SJSA1 (cell line): Measurements from ENCODE around the gene MIER1. TPM values are rescaled to one million over a fixed set of nuclear protein-coding genes. Genes with fewer than 3 reads are reported as not detected.

Source experiments
- DNase-seq, 2 experiments: peaks; one replicate each; pipeline ENCODE4 v3.0.0-alpha.2; 2015 to 2020; ENCODE audit warnings: low spot score in 2 of 2, low read depth in 1 of 2
- H3K27ac ChIP-seq: fragments of 250-450 bp; sonication (Bioruptor Pico); 2 replicates; pipeline ENCODE4 v1.5.1; 2020; ENCODE audit warnings: mild to moderate bottlenecking, moderate library complexity
- H3K27me3 ChIP-seq: fragments of 250-450 bp; sonication (Bioruptor Pico); replicated peaks from 2 replicates; pipeline ENCODE4 v1.5.1; 2020; ENCODE audit warnings: mild to moderate bottlenecking, moderate library complexity
- H3K36me3 ChIP-seq: fragments of 250-450 bp; sonication (Bioruptor Pico); 2 replicates; pipeline ENCODE4 v1.5.1; 2020; ENCODE audit warnings: mild to moderate bottlenecking
- H3K4me1 ChIP-seq: fragments of 250-450 bp; sonication (Bioruptor Pico); replicated peaks from 2 replicates; pipeline ENCODE4 v1.6.1; 2021; ENCODE audit warnings: mild to moderate bottlenecking
- H3K4me3 ChIP-seq: fragments of 250-450 bp; sonication (Bioruptor Pico); 2 replicates; pipeline ENCODE4 v1.5.1; 2020; ENCODE audit warnings: mild to moderate bottlenecking
- H3K9me3 ChIP-seq: fragments of 250-450 bp; sonication (Bioruptor Pico); replicated peaks from 2 replicates; pipeline ENCODE4 v1.5.1; 2020; ENCODE audit warnings: mild to moderate bottlenecking
- total RNA-seq: library from RNA; depleted of rRNA; stranded (reverse); fragments of >200 nt; shearing (Covaris generic); gene quantifications from 2 replicates; pipeline ENCODE4 v1.2.3, GENCODE V29; 2014

Gene MIER1
- total RNA-seq, 1 experiment from 2014 or later: 42.2 TPM

DNA sequence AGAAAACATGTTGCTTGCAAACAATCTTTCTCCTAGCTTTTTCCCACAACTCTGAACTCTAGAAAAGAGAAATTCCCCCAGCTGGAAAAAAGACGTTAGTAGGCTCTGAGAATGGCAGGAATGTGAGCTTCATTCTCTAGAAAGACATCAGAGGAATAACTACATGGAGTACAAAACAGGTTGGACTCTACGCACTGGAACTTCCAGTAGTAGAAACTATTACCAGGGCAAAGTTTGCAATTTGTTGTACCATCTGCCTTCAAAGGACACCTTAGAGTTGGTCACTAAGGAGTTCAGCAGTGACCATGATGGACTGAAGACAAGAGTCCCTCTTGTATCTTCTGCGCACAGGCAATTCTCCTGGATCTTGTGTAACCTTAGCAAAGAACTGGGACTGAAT lies 68.3 kb downstream of the MIER1 start:
- H3K9me3 ChIP-seq: no peaks in the 10 kb centered on the region
- peaks cover 22% of the 10 kb centered on the region for H3K36me3 ChIP-seq

DNA sequence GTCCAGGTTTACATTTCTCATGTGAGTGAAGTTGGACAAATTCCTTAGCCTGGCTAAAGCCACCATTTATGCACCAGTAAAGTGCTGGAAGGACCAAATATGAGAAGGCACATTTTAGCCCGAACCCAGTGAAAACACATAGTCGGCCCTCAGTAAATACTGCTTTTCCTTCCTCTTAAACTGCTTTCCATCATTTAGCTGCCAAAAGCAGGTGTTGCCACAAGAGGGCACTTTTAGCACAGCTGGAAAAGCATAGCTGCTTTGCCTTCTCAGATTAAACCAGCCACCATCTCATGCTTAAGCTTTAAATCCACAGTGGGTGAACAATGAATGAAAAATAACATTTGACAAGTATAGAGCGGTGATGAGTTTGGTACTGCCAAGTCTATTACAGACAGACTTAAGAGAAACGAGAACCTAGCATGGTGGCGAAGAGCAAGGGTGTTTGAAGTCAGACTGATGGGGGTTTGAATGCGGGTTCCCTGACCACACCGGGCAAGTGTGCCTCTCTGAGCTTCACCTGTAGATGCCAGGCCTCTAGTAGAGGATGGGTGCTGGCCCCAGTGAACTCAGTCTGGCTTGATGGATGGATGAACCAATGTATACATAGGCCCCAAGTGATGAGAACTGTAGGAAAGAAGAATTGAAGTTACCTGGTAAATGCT lies 71.4 kb downstream of the MIER1 start:
- Histone ChIP-seq H3K27ac (no peak overlapping the region), H3K4me1 (no peaks in the 10 kb centered on the region), H3K27me3 (no peaks in the 10 kb centered on the region), H3K9me3 (no peaks in the 10 kb centered on the region), H3K36me3 (peaks cover 20% of the 10 kb centered on the region), H3K4me3 (no peak overlapping the region)
- DNase-seq: peak; percentile 54 to 56

More for the DNA sequence above, 68.3 kb downstream of the MIER1 start:
- H3K4me1 ChIP-seq: no peaks in the 10 kb centered on the region
- no peaks in the 10 kb centered on the region for H3K27me3 ChIP-seq
- H3K27ac ChIP-seq: no peak overlapping the region
- DNase-seq: no peak
- no peak overlapping the region for H3K4me3 ChIP-seq

- Histone ChIP-seq H3K4me1 (no peaks in the 10 kb centered on the region), H3K4me3 (no peak overlapping the region), H3K27me3 (no peaks in the 10 kb centered on the region), H3K27ac (no peak overlapping the region), H3K9me3 (no peaks in the 10 kb centered on the region), H3K36me3 (peaks cover 36% of the 10 kb centered on the region)
- DNase-seq: no peak
Measured at GRCh38 chr1:66998972-66999371, 74.2 kb downstream of the MIER1 start.

DNA sequence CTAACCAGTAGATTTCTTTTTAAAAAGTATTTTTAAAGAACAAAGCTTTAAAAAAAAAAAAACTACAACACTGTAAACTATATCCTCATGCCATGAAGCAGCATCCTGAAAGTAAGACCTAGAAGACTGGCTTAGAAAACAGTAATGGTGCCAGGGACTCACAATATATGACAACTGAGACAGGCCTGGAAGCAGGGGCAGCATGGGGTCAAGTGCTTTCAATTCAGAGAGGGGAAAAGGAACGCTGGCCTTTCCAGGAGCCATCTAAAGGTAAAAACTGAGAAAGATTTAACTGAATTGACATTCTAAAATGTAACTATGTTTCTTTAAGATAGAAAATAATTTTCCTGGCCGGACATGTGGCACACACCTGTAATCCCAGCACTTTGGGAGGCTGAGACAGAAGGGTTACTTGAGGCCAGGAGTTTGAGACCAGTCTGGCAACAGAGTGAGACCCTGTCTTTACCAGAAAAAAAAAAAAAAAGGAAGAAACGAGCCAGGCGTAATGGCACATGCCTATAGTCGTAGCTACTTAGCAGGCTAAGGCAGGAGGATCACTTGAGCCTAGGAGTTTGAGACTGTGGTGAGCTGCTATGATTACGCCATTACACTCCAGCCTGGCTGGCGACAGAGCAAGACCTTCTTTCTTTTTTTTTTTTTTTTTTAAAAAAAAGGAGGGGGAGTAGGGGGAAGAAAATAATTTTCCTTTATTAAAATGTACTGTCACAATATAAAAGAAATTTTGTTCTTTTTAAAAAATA lies 75.0 kb downstream of the MIER1 start:
- H3K9me3 ChIP-seq: no peaks in the 10 kb centered on the region
- peaks cover 36% of the 10 kb centered on the region for H3K36me3 ChIP-seq
- H3K4me3 ChIP-seq: no peak overlapping the region
- H3K4me1 ChIP-seq: no peaks in the 10 kb centered on the region
- H3K27me3 ChIP-seq: no peaks in the 10 kb centered on the region
- no peak for DNase-seq
- H3K27ac ChIP-seq: no peak overlapping the region

GRCh38 chr1:67001682-67002425 lies 77.1 kb downstream of the MIER1 start:
- Histone ChIP-seq H3K27me3 (no peaks in the 10 kb centered on the region), H3K9me3 (no peaks in the 10 kb centered on the region), H3K4me1 (no peaks in the 10 kb centered on the region), H3K27ac (no peak overlapping the region), H3K36me3 (peaks cover 33% of the 10 kb centered on the region), H3K4me3 (no peak overlapping the region)
- DNase-seq: no peak

- Histone ChIP-seq H3K27ac (no peak overlapping the region), H3K27me3 (no peaks in the 10 kb centered on the region), H3K36me3 (peaks cover 39% of the 10 kb centered on the region), H3K4me1 (no peaks in the 10 kb centered on the region), H3K9me3 (no peaks in the 10 kb centered on the region), H3K4me3 (no peak overlapping the region)
- no peak for DNase-seq
Measured at GRCh38 chr1:67004176-67004575, 79.4 kb downstream of the MIER1 start.

GRCh38 chr1:67005068-67005467 lies 80.3 kb downstream of the MIER1 start:
- H3K27me3 ChIP-seq: no peaks in the 10 kb centered on the region
- DNase-seq: no peak
- H3K9me3 ChIP-seq: no peaks in the 10 kb centered on the region
- H3K36me3 ChIP-seq: peaks cover 43% of the 10 kb centered on the region
- H3K4me3 ChIP-seq: no peak overlapping the region
- no peak overlapping the region for H3K27ac ChIP-seq
- H3K4me1 ChIP-seq: no peaks in the 10 kb centered on the region

DNA sequence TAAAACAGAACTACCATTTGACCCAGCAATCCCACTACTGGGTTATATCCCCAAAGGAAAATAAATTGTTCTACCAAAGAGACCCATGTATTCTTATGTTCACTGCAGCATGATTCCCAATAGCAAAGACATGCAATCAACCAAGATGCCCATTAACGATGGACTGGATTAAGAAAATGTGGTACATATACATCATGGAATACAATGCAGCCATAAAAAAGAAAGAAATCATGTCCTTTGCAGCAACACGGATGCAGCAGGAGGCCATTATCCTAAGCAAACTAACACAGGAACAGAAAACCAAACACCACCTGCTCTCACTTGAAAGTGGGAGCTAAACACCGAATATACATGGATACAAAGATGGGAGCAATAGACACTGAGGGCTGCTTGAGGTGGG lies 85.0 kb downstream of the MIER1 start:
- H3K4me3 ChIP-seq: no peak overlapping the region
- no peak for DNase-seq
- H3K27me3 ChIP-seq: no peaks in the 10 kb centered on the region
- no peak overlapping the region for H3K27ac ChIP-seq
- H3K4me1 ChIP-seq: peaks cover 5% of the 10 kb centered on the region; the same call in 1 of the 2 replicates
- peaks cover 51% of the 10 kb centered on the region for H3K36me3 ChIP-seq
- no peaks in the 10 kb centered on the region for H3K9me3 ChIP-seq

DNA sequence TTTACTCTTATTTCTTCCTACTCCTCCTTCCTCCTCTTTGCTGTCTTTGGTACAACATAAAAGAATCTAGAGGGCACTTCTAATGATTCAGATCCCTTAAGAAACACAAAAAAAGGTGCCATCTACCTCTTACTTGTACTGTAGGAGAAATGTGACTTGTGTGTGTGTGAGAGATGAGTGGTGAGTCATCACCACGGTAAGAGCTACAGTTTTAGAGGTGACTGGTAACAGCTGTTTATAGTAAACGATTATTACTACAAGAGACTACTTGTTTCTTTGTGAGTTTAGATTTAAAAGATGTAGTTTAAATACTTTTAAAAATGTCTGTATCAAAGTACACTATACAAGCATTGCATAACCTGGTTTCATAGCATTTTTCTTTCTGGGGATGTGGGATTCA lies 88.8 kb downstream of the MIER1 start:
- Histone ChIP-seq H3K27ac (no peak overlapping the region), H3K36me3 (peaks cover 40% of the 10 kb centered on the region), H3K4me1 (peaks cover 5% of the 10 kb centered on the region; the same call in 1 of the 2 replicates), H3K4me3 (no peak overlapping the region), H3K27me3 (no peaks in the 10 kb centered on the region), H3K9me3 (no peaks in the 10 kb centered on the region)
- DNase-seq: no peak

GRCh38 chr1:67018574-67018973 lies 93.8 kb downstream of the MIER1 start:
- no peak for DNase-seq
- Histone ChIP-seq H3K27me3 (no peaks in the 10 kb centered on the region), H3K36me3 (peaks cover 36% of the 10 kb centered on the region), H3K27ac (no peak overlapping the region), H3K4me1 (peaks cover 19% of the 10 kb centered on the region), H3K4me3 (no peak overlapping the region), H3K9me3 (no peaks in the 10 kb centered on the region)

DNA sequence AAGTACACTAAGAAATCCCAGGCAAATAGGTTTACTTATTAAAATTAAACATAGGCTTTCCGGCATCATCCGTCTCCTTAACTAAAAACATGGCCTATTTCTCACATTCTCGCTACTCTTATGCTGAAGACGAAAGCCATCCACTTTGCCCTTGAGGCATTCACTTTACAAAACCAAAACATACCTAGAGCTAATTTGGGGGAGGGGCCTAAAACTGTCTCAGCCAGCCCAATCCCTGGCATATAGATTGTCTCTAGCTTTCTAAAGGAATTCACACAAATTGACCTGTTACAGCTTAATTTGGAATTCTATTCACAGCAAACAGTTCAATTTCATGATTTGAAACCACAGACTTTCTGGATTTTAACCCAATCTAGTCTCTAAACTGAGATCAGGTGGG lies 94.3 kb downstream of the MIER1 start:
- H3K9me3 ChIP-seq: no peaks in the 10 kb centered on the region
- no peak overlapping the region for H3K27ac ChIP-seq
- H3K27me3 ChIP-seq: no peaks in the 10 kb centered on the region
- no peak for DNase-seq
- peaks cover 34% of the 10 kb centered on the region for H3K36me3 ChIP-seq
- H3K4me1 ChIP-seq: peaks cover 16% of the 10 kb centered on the region
- no peak overlapping the region for H3K4me3 ChIP-seq

- no peaks in the 10 kb centered on the region for H3K27me3 ChIP-seq
- H3K4me1 ChIP-seq: peaks cover 16% of the 10 kb centered on the region
- DNase-seq: no peak
- peaks cover 38% of the 10 kb centered on the region for H3K36me3 ChIP-seq
- no peak overlapping the region for H3K27ac ChIP-seq
- H3K4me3 ChIP-seq: no peak overlapping the region
- no peaks in the 10 kb centered on the region for H3K9me3 ChIP-seq
Measured at GRCh38 chr1:67019600-67020136, 94.9 kb downstream of the MIER1 start.

DNA sequence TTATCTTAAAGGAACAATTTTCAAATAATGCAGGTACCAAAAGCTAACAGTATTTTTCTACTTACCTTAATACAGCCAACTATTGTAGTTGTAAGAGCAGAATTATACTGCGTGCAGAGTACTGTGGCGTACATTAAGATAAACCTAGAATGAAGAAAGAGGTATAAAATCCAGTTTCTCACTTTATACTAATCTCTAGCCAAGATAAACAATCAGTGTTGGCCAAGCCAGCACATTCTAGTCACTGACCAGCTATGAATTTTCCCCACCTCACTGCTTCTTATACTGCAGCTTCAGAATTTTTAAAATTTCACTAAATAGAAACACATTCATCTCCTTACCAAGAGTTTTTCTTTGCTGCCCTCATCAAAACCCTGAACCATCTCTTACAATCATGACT lies 95.5 kb downstream of the MIER1 start:
- H3K27ac ChIP-seq: no peak overlapping the region
- H3K27me3 ChIP-seq: no peaks in the 10 kb centered on the region
- H3K4me1 ChIP-seq: peaks cover 16% of the 10 kb centered on the region
- no peaks in the 10 kb centered on the region for H3K9me3 ChIP-seq
- no peak for DNase-seq
- H3K36me3 ChIP-seq: peaks cover 43% of the 10 kb centered on the region
- no peak overlapping the region for H3K4me3 ChIP-seq

DNA sequence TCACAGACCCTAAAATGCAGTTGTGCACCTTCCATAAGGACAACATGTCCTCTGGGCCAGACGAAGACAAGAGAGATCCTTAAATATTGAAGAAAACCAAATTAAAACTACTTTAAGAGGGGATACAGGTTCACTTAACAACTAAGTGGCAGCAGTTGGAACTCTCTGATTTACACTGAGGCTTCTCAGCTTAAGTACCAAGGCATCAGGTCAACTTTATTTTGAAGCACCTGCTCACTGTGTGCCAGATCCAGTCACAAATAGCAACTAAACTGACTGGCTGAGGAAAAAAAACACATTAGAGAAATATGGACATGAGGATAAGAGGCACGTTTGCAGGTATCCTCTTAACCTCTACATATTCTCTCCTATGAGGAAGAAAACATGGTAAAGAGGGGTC lies 96.0 kb downstream of the MIER1 start:
- H3K9me3 ChIP-seq: no peaks in the 10 kb centered on the region
- H3K4me3 ChIP-seq: no peak overlapping the region
- H3K27me3 ChIP-seq: no peaks in the 10 kb centered on the region
- H3K27ac ChIP-seq: no peak overlapping the region
- H3K36me3 ChIP-seq: peaks cover 43% of the 10 kb centered on the region
- H3K4me1 ChIP-seq: peaks cover 16% of the 10 kb centered on the region
- DNase-seq: no peak
